Activated gamma-delta T cell treated with anti-CD3 and anti-CD28 coated beads, Interleukin-2, amount 50 U/mL, for 16 hours (primary cell): Measurements from ENCODE around the gene GTF2H4.

Experiments used
- DNase-seq: peaks from one replicate; pipeline ENCODE4 v3.0.0-alpha.2; 2020; ENCODE audit warnings: low read depth

The GTF2H4 gene

DNA sequence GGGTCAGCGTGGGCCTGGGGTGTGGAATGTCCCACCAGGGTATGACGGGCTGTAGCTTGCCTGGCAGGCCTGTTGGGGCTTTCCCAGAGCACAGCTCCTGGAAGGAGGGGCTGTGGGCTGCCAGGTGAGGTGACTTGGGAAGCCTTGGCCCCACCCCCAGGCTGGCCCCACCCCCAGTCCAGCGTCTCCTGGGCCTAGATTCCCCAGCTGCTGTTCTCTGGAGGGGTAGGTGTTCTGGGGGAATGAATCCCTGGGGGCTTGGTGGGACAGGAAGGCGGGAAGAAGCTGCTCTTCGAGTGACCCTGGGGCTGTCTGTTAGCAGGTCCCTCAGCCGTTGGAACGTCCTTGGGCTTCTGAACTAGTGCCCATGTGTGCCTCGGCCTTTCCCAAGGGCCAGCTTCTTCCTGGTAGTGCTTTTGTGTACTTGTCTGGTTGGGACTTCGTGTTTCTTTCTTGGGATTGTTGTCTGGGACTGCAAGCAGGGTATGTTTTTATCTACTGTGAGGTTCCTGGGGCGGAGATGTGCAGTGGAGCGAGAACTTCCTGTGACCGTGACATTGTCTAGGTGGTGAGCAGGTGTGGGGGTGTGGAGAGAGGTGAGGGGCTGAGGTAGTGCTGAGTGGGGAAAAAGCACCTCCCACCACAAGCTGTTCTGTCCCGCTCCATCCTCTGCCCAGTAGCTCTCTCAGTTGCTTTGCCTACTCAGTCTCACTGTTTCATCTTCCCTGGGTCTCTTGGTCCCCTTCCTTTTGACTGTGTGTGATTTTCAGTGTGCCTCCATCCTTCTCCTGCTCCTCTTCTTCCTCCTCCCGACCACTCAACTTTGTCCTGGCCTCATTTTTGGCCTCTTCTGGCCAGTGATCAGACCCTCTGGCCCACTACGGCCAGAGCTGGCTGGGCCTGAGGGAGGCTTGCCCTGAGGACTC, 25.0 kb upstream of the GTF2H4 start:
- DNase-seq = no peak

DNA sequence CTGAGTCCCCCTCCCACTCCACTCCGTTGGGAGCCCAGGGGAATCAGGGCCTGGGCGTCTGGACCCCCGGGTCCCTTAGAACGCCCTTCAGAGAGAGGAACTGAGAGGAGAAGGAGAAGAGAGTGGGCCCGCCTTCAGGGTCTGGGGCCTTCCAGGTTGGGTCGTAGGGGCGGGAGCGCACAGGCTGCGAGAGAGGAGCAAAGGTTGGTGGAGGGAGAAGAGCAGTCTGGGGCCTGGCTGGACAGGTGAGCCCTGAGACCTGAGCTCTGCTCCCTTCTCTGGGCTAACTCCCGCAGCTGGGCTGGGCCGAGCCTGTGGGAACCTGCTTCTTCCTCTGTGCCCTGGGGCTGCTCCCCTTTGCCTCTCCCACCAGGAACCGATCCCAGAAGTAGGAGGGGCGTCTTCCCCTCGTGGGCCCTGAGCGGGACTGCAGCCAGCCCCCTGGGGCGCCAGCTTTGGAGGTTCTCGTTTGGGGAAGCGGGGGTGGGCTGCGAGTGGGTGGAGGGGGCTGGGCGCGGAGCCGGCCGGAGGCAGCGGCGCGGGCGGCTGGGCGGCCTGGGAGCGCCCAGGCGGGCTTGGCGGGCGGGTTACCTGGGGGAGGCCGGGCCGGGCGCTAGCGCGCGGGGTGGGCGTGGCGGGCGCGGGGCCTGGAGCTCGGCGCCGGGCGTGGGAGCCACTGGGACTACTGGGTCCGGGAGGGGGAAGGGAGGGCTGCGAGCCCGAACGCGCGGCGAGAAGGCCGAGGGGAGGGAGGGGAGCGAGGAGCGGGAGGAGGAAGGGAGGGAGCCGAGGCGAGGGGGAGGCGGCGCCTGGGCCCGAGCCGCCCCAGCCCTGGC, 24.1 kb upstream of the GTF2H4 start, which contains the start of gene DDR1:
Gene DDR1, plus strand, starts transcription at position 835 of the 836 bp plus-strand sequence. CDS start 4,211 bp downstream, outside the sequence.
- peak; percentile 12 for DNase-seq

DNA sequence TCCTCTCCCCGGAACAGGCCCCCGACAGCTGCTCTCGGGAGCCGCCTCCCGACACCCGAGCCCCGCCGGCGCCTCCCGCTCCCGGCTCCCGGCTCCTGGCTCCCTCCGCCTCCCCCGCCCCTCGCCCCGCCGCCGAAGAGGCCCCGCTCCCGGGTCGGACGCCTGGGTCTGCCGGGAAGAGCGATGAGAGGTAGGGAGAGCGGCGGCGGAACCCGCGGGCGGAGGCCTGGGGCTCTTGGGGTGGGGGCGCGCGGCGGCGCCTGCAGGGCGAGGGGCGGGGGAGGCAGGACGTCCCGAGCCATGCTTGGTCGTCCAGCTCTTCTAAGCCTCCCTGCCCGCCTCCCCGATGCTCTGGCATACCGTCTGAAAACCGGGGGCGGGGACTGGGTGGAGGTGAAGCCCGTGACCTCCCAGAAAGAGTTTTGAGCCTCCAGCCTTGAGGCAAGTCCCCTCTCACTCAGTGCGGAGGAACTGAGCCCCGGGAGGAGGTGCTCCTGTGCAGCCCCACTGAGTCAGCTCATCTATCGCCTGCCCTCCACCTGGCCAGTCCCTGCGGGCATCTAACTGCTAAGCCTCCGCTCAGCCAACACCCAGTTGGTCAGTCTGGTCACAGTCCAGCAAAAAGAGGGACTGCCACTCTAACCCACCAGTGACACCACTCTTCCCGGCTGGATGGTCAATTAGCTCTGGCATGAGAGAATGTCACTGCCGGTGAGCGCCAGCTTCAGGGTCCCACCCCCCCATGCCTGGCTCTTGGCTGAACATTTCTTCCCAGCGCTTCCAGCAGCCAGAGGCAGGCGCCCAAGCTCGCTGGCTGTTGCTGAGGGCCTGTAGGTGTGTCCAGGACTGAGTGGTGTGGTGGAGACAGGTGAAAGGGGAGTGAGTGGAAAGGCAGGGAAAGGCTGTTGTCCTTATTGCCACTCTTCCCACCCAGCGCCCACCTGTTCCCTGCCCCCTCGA, 23.2 kb upstream of the GTF2H4 start:
- no peak for DNase-seq

DNA sequence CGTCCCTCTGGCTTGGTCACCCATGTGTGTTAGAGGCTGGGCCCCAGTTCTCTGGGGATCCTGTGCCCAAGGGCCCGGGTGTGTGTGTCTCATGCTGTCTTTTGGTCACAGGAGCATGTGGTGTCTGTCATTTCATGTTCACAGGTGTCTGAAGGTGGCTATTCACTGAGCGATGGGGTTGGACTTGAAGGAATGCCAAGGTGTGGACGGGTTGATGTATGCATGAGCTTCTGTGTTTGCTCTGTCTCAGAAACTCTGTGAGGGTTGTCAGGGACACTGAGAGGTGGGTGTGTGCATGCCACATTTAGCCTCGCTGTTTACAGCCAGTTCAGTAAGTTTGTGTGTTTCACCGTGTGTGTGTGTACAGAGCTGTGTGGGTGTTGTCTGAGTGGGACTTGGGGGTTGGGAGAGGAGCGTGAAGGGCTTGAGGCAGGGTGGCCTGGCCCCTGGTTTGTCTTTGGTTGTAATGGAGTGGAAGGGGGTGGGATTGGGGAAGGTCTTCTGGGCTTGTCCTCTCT, 22.5 kb upstream of the GTF2H4 start:
- no peak for DNase-seq

DNA sequence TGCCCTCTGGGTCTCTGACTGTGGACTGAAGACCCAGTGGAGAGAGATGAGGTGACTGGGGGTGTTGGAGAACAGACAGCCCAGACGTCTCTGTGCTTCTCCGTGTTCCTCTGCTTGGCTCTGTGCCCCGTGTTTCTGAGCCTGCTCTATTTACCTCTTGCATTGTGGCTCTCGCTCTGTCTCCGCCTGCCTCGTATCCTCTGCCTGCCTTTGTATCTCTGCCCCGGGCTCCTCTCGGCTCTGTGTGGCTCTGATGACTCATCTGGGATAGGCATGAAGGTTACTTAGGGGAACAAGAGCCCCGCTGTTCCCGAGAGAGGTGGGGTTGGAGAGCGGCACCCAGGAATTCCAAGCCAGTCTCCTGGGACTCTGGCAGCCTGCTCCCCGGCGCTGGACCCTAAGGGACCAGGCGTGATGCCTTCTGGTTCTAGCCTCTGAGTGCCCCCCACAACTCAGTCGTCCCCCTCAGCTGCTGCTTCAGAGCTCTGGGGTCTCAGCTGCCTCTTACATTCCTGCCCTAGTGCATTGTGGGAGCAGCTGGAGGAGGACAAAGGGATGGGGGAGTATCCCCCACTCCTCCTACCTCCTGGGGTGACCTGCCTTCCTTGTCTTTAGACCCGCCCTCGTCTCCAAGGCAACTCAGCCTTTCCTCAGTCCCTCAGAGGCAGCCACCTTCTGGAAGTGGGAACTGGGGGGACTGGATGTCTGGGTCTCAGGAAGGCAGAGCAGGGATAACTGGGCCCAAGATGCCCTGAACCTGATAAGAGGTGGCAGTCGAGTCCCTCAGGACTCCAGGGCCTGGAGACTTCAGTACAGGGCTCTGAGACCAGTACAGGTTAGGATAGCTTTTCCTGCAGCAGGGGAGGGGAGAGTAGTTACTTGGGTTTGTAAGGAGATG, 21.8 kb upstream of the GTF2H4 start:
- no peak for DNase-seq

DNA sequence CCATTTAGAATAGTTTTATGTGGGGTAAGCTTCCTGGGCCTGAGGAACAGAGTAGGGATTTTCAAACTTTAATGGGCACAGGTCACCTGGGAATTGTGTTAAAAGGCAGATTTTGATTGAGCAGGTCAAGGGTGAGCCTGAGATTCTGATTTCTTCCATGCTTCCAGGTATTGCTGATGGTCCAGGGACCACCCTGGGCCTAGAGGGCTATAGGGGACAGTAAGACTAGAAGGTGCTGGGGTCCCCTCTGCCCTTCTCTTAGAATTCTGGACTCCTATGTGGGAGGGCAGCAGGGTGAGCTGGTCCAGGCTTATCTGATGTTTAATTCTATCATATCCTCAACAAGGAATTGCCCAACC, 21.1 kb upstream of the GTF2H4 start:
- no peak for DNase-seq

DNA sequence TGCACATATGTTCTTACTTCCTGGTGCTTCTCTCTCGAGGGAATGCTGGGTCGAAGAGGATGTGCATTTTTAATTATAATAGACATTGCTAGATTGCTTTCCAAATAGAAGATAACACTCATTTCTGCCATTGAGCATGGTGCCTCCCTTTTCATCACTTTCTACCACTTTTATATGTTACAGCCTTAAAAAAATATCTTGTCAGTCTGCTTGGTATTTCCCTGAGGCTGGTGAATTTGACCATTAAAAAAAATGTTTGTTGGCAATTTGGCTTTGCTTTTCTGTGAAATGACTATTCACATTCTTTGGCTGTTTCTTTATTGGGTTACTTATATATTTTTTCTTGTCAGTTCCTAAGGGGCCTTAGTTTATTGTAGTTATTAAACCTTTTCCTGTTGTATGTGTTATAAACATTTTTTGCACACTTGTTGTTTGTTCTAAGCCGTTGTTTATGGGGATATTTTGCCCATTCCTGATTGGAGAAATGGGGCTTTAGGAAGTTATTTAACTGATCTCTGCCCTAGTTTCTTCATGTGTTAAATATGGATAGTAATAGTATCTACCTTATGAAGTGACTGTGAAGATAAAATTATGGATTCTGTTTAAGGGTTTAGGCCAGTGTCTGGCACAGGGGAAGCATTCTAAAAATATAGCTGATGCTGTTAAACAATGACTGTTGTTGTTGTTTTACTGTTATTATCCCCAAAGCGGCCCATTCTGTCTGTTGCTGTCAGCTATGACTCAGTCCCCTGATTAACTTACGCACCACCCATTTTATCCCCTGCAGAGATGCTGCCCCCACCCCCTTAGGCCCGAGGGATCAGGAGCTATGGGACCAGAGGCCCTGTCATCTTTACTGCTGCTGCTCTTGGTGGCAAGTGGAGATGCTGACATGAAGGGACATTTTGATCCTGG, 19.8 kb upstream of the GTF2H4 start:
- DNase-seq = no peak

DNA sequence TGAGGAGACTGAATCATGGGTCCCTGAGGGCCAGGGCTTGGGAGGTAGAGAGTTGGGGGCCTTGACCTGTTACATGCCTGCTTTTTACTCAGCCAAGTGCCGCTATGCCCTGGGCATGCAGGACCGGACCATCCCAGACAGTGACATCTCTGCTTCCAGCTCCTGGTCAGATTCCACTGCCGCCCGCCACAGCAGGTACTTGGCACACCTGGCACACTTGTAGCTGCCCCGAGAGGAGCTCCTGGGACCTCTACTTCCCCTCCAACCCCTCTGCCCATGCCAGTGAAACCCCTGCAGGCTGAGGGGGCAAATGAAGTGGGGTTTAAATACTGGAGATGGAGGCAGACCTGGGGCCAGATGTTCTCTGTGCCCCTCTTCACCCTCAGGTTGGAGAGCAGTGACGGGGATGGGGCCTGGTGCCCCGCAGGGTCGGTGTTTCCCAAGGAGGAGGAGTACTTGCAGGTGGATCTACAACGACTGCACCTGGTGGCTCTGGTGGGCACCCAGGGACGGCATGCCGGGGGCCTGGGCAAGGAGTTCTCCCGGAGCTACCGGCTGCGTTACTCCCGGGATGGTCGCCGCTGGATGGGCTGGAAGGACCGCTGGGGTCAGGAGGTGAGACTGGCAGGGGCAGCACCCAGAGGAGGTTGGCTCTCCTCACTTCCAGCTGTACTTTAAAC, 19.1 kb upstream of the GTF2H4 start:
- DNase-seq = no peak

DNA sequence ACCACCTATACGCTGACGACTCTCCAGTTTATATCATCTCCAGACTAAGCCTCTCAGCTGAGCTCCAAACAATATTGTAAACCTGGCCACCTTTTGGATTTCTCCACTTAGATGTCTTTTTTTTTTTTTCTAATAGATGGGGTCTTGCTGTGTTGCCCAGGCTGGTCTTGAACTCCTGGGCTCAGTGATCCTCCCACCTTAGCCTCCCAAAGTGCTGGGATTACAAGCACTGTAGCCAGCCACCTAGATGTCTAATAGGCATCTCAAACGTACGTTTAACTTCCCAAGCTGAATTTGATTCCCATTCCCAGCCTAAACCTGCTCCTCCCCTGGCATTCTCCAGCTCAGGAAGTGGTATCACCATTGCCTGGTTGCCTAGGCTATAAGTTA, 18.5 kb upstream of the GTF2H4 start:
- no peak for DNase-seq

DNA sequence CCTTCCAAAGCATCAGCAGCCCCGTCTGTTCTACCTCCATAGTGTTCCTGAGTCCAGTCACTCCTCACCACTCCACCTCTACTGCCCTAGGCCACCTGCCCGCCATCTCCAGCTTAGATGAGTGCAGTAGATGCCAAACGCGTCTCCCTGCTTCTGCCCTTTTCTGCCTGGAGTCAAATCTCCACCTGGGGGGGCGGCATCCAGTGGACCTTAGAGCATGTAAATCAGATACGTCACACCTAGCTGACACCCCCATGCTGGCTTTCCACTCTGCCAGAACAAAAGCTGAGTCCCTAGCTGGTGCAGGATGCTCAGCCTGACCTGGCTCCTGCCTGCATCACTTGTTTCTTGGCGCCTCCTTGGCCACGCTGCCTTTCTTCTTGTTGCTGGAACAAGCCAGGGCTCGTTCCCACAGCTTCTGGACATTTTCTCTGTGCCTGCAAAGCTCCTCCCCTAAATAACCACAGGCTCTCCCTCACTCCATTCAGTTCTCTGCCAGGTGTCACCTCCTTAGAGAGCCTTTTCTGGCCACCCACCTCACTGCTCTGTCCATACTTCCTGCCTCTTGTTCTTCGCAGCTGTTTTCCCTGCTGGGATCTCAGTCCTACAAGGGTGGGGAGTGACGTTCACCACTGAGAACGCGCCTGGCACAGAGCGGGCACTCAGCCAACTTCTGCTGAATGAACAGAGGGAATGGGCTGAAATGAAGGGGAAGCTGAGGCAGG, 17.9 kb upstream of the GTF2H4 start:
- DNase-seq = no peak

DNA sequence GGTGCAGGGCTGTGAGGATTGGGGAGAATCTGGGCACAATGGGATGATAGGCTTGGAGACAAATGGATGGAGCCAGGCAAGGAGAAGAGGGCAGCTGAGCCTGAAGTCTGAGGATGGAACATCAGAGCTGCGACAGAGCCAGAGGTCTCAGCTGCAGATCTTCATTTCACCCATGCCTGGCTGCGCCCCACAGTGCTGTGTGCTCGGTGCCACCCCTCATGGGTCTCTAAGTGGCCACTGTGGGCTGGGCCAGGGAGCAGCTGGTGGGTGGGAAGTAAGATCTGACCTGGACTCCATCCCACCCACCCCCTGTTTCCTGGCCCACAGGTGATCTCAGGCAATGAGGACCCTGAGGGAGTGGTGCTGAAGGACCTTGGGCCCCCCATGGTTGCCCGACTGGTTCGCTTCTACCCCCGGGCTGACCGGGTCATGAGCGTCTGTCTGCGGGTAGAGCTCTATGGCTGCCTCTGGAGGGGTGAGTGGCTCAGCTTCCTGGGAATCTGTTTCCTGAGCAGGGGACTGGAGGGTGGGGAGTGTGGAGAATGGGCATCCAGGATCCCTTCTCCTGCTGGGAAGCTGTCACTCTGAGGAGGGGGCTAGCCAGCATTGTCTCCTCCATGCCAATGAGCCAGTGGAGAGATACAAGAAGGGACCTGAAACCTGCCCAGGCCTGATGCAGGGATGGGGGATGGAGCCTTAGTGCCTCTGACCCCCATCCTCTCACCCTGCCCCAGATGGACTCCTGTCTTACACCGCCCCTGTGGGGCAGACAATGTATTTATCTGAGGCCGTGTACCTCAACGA, 17.2 kb upstream of the GTF2H4 start:
- no peak for DNase-seq

DNA sequence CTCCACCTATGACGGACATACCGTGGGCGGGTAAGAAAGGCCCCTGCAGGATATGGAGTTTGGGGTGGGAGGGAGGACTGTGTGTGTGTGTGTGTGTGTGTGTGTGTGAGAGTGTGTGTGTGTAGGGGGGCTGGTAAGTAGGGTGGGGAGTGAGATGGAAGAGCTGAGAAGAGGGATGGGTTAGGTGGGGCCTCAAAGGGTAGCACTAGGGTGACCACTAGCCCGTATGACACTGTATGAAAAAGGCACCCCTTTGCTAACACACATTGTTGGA, 16.6 kb upstream of the GTF2H4 start:
- no peak for DNase-seq

DNA sequence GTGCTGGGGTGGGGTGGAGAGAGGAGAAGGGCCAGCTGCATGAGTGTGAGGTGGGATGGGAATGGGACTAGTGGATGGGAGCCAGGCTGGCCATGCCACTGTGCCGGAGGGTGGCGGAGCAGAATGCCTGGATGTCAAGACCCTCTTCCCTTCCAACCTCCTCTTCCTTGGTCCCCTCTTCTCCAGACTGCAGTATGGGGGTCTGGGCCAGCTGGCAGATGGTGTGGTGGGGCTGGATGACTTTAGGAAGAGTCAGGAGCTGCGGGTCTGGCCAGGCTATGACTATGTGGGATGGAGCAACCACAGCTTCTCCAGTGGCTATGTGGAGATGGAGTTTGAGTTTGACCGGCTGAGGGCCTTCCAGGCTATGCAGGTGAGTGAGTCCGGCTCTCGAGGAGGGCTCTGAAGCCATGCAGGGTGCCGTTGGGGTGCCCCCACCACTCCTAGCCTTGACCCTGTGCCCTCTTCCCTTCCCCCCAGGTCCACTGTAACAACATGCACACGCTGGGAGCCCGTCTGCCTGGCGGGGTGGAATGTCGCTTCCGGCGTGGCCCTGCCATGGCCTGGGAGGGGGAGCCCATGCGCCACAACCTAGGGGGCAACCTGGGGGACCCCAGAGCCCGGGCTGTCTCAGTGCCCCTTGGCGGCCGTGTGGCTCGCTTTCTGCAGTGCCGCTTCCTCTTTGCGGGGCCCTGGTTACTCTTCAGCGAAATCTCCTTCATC, 16.0 kb upstream of the GTF2H4 start:
- DNase-seq = no peak

DNA sequence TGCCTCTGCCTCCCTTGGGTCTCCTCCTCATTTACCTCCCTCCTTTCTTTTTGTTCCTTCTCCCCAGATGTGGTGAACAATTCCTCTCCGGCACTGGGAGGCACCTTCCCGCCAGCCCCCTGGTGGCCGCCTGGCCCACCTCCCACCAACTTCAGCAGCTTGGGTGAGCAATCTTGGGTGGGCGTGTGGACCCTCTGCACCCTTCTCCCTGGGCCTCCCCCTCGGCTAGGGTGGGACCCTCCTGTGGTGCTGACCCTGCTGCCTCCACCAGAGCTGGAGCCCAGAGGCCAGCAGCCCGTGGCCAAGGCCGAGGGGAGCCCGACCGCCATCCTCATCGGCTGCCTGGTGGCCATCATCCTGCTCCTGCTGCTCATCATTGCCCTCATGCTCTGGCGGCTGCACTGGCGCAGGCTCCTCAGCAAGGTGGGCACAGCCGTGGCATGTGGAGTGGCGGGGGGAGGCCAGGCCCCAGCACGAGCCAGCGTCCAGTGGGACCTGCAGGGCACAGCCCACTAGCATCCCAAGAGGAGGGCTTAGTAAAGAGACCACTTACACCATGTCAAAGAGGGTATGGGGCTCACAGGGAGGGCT, 14.9 kb upstream of the GTF2H4 start:
- no peak for DNase-seq

DNA sequence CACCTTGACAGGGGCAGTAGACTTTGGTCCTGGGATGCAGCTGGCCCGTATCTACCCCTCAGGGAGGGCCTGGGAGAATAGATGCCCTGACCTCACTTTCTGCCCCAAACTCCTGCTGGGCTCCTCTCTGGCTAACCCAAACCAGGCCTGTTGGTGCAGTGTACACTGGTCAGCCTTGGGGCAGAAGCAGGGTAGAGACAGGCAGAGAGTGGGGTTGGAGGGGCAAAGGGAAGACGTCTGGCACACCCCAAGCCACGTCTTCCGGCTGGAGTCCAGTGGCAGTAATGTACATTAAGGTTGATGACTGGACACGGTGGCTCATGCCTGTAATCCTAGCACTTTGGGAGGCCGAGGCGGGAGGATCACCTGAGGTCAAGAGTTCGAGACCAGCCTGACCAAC, 14.3 kb upstream of the GTF2H4 start:
- no peak for DNase-seq

DNA sequence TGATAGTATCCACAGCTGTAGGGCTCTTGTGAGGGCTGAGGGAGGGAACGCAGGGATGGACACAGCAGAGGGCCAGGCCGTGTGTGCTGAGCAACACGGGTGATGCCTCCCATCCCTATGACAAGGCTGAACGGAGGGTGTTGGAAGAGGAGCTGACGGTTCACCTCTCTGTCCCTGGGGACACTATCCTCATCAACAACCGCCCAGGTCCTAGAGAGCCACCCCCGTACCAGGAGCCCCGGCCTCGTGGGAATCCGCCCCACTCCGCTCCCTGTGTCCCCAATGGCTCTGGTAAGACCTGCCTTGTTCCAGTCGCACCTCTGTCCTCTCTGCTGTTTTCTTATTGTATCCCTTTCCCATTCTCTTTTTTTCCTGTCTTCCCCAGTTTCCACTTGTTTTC, 13.6 kb upstream of the GTF2H4 start:
- DNase-seq = no peak

DNA sequence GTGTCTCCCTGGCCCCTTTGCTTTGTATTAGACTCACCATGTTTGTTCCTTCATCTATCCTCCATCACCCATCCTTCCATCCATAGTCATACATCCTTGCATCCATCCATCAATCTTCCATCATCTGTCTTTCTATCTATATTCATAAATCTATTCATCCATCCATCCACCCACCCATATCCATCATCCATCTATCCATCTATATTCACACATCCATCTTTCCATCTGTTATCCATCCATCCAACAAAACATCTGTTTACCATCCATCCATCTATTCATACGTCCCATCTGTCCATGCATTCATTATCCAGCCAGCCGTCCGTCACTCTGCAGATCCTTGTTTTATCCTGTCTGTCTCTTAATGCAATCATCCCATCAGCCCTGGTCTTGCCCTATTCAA, 13.1 kb upstream of the GTF2H4 start:
- DNase-seq = no peak
